ENCODE results near the gene ADPRS.

ADPRS gene

GRCh38 chr1:36087233-36088123 is 1.2 kb upstream of the ADPRS start:
- DNase-seq (ENCODE audit: low read depth): no peak

- no peak for DNase-seq (ENCODE audit: low read depth)
Observed at GRCh38 chr1:36088265-36088576, 471 bp upstream of the ADPRS start.

DNA sequence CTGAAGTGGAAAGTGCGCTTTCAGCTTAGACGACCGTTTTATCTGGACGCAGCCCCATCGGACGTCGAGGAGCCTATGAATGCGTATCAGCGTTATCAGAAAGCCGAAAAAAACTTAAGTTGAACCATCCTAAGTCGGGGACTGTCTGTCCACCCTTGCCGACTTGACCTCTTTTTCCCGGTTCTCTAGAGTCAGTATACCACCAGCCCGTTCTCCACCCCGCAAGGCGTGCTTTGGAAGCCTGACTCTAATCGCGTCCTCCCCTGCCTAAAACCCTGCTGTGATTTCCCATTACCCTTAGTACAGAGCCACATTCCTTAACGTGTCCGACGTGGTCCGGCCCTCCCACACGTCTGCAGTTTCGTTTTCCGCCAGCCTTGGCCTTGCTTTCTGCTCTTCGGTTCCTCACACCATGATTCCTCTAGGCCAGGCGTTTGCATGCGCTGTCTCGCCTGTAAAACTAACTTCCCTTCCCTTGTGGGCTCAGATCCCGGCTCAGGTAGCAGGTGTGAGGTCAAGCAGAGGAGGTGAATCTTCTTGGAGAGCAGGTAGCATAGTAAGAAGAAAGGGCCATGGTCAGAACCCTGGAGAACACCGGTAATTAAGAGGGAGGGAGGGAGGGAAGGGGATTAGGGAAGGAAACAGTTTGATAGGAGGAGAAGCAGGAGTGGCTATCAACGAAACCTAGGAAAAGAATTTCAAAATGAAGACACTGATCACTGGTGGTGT is 865 bp downstream of the ADPRS start:
- no peak for DNase-seq (ENCODE audit: low read depth)

- no peak for DNase-seq (ENCODE audit: low read depth)
Observed at GRCh38 chr1:36091141-36091540, 2.4 kb downstream of the ADPRS start.

DNA sequence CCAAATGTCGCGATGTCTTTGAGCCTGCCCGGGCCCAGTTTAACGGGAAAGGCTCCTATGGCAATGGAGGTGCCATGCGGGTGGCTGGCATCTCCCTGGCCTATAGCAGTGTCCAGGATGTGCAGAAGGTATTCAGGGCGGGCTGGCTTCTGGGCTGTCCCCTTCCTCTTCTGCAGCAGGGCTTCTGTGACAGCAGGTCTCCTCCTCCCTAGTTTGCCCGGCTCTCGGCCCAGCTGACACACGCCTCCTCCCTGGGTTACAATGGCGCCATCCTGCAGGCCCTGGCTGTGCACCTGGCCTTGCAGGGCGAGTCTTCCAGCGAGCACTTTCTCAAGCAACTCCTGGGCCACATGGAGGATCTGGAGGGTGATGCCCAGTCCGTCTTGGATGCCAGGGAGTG is 3.0 kb downstream of the ADPRS start:
- no peak for DNase-seq (ENCODE audit: low read depth)

DNA sequence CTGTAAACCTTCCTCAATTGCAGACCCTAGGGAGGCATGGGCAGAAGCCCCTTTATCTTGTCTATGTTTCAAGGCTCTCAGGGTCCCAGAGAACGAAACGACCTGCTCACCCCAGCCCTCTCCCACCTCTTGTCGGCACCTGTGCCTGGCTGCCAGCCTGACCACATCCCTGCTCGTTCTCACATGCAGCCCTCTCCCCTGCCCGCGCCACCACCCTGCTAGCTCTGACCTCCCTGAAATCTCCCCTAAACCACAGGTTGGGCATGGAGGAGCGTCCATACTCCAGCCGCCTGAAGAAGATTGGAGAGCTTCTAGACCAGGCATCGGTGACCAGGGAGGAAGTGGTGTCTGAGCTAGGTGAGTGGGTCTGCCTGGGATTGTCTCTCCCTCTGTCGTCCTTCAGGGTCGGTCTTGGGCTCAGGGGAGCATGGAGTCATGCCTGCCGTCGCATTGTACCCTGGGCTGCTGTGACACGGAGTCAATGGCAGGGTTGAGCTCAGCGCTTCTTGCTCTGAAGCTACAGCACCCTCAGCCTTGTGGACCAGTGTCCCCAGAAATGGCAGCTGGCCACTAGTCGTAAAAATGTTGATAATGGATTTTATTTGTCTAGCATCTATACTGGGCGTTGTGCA is 3.6 kb downstream of the ADPRS start:
- no peak for DNase-seq (ENCODE audit: low read depth)

GRCh38 chr1:36092798-36093185 is 4.1 kb downstream of the ADPRS start:
- no peak for DNase-seq (ENCODE audit: low read depth)

GRCh38 chr1:36093226-36093625 is 4.5 kb downstream of the ADPRS start:
- no peak for DNase-seq (ENCODE audit: low read depth)

DNA sequence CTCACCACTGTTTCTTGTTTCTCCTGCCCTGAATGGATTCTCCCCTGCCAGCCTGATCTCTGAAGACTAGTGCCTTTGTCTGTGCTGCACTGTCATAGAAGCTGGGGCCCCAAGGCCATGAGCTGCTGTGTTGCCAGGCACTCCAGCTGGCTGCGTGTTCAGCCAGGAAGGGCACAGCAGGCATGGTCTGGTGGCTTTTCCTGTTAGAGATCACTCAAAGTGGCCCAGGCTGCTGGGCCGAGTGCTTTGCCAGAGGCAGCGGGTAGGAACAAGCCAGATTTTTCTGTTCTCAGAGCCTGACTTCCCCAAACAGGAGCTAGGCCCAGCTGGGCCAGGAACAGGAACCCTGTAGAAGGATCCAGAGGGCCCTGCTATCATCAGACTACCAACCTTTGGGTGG is 5.2 kb downstream of the ADPRS start:
- DNase-seq (ENCODE audit: low read depth): no peak

GRCh38 chr1:36094621-36095061 is 5.9 kb downstream of the ADPRS start:
- no peak for DNase-seq (ENCODE audit: low read depth)

DNA sequence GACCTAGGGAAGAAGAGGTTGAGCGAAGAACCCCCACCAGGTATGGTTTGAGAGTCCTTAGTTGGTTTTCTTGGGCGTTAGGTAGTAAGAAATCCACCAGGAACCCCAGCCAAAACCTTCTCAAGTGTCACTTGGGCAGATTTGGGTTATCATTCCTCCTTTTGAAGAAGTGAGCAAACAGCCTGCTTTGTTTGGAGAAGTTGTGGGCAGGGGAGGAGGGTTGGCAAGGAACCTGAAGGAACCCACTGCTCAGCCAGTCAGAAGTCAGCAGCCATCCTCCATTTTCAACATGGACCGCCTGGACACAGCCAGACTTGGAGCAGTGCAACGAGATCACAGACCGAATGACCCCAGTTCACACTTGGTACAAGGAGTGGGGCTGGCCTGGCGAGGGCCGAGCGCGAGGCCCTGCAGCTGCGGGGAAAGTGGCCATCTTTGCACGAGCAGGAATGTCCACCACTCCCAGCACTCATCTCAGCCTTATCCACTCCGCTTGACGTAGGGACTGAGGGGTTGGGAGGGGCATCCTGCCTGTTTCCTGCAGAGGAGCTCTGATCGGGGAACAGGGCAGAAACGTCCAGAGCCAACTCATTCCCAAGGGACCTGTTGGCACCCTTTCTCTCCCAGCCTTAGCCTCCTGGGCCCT is 7.2 kb downstream of the ADPRS start:
- no peak for DNase-seq (ENCODE audit: low read depth)

GRCh38 chr1:36096500-36097432 is 8.1 kb downstream of the ADPRS start:
- no peak for DNase-seq (ENCODE audit: low read depth)

- no peak for DNase-seq (ENCODE audit: low read depth)
Observed at GRCh38 chr1:36097693-36098585, 9.2 kb downstream of the ADPRS start.

GRCh38 chr1:36098650-36099365 is 10.1 kb downstream of the ADPRS start:
- no peak for DNase-seq (ENCODE audit: low read depth)

- peak; percentile 71 for DNase-seq (ENCODE audit: low read depth)
Observed at GRCh38 chr1:36099681-36100341, 11.1 kb downstream of the ADPRS start.

DNA sequence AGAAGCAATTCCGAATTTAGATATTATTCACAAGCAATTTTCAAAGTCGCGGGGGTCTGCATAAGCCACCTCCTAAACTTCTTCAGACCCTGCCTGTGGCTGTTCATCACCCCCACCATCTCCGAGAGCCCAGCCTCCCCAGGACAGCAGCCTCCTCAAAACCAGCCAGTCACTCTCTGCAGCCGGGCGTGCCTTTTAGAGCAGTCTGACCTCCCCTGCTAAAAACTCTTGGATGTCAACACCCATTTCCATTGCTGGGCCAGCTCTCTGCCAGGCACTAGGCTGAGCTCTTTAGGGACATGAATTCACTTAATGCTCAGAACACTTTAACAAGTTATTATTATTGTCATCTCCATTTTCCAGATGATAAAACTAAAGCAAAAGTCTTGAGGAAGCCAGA is 11.7 kb downstream of the ADPRS start:
- DNase-seq (ENCODE audit: low read depth): no peak

GRCh38 chr1:36101546-36101945 is 12.9 kb downstream of the ADPRS start:
- DNase-seq (ENCODE audit: low read depth): no peak

DNA sequence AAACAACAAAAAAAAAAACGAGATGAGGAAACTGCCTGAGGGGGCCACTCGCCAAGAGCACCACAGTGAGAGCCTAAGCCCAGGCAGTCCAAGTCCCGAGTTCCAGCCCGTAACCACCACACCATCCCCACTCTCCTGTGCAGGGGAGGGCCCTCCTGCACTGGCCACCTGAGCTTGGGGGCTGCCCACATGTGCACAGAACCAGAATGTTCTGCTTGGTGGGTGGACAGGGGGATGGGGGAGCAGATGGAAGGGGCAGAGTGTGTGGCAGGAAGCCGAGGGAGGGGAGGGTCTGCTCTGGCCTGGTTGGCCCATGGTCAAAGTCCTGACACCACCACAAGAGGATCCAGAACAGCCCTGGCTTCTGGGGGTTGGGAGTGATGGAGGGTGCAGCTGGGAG is 17.6 kb downstream of the ADPRS start:
- no peak for DNase-seq (ENCODE audit: low read depth)

- no peak for DNase-seq (ENCODE audit: low read depth)
Observed at GRCh38 chr1:36107394-36107793, 18.7 kb downstream of the ADPRS start.
